Breast epithelium (tissue), 4 donors: ENCODE results near the gene MESP2. TPM values are rescaled to one million over a fixed set of nuclear protein-coding genes. Genes with fewer than 3 reads are reported as not detected.

Experiments used
- DNase-seq, 2 donors: peaks; one replicate each; pipeline ENCODE4 v3.0.0-alpha.2; 2019; ENCODE audit warnings: low spot score in 2 of 2
- H3K27ac ChIP-seq, 2 donors: fragments of 200-600 bp; sonication (generic) in 1 of 2; one replicate each; pipeline ENCODE4 v1.5.1; 2016 to 2019; ENCODE audit warnings: mild to moderate bottlenecking in 1 of 2
- H3K27me3 ChIP-seq, 2 donors: fragments of 200-600 bp; sonication (generic) in 1 of 2; one replicate each; pipeline versions ENCODE4 v1.5.1 to v1.6.0; 2017 to 2019; ENCODE audit warnings: control low read depth in 1 of 2, mild to moderate bottlenecking in 1 of 2
- H3K36me3 ChIP-seq: fragments of 200-600 bp; one replicate; pipeline ENCODE4 v1.5.1; 2019
- H3K4me1 ChIP-seq, 2 donors: fragments of 200-600 bp; sonication (generic); one replicate each; pipeline ENCODE4 v1.5.1; 2016 to 2019; ENCODE audit warnings: control low read depth in 1 of 2
- H3K4me3 ChIP-seq, 3 donors: fragments of 200-600 bp; sonication (generic); 1 replicate in 2 of 3; 2 replicates in 1 of 3; pipeline ENCODE4 v1.5.1; 2016 to 2019; ENCODE audit warnings: mild to moderate bottlenecking in 3 of 3, moderate library complexity in 2 of 3
- H3K9me3 ChIP-seq, 2 donors: fragments of 200-600 bp; sonication (generic) in 1 of 2; one replicate each; pipeline ENCODE4 v1.5.1; 2016 to 2019; ENCODE audit warnings: control low read depth in 1 of 2
- POLR2A ChIP-seq: fragments of 450-650 bp; IDR thresholded peaks from one replicate; pipeline ENCODE4 v1.6.1; 2016; ENCODE audit warnings: antibody characterized with exemption, mild to moderate bottlenecking, moderate library complexity
- POLR2AphosphoS5 ChIP-seq, 3 donors: sonication (generic); formaldehyde crosslinking; IDR thresholded peaks; one replicate each; pipeline ENCODE4 v1.6.1; 2017; ENCODE audit warnings: antibody characterized with exemption in 3 of 3
- intact Hi-C: fragments of 100-400 bp; cut with DNase I; formaldehyde crosslinking; loops from one replicate; pipeline ENCODE4 v1.15.1; 2023; ENCODE audit warnings: low total_unique reads
- total RNA-seq, 3 donors: library from RNA; depleted of rRNA; stranded (reverse); fragments of >200 nt; gene quantifications; one replicate each; pipeline ENCODE4 v1.1.0, GENCODE V29; 2016
- TF ChIP-seq, protein P1 (sequence below), 3 donors: fragments of 450-650 bp; IDR thresholded peaks; one replicate each; pipeline ENCODE4 v1.5.1; 2016 to 2017; ENCODE audit warnings: antibody characterized with exemption in 3 of 3, mild to moderate bottlenecking in 3 of 3, moderate library complexity in 3 of 3

Gene MESP2
- total RNA-seq, 3 donors from 2014 or later, result 0.64 to 2.3 TPM; not detected in 1

DNA sequence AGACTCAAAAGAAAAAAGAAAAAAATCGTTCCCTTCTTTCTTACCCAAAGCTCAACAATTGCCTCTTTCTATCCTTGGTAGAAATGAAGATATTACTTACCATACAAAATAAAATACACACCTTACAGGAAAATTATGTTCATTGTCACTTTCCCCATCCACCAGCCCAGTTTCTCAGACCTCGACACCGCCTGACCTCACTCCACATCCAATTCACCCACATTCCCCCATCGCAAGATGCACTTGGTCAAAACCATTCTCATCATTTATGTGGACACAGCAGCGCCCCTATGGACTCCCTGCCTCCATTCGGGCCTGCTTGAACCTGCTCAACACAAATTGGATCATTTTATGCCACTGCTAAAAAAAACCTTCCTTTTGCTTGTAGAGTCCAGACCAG lies 31.6 kb downstream of the MESP2 start:
- no peaks in the 10 kb centered on the region for H3K36me3 ChIP-seq
- intact Hi-C loops, result no loop called here
- no peaks in the 10 kb centered on the region for H3K27me3 ChIP-seq
- no peak for TF ChIP-seq POLR2AphosphoS5 (IDR thresholded peaks at IDR 0.05)
- TF ChIP-seq, protein P1, sequence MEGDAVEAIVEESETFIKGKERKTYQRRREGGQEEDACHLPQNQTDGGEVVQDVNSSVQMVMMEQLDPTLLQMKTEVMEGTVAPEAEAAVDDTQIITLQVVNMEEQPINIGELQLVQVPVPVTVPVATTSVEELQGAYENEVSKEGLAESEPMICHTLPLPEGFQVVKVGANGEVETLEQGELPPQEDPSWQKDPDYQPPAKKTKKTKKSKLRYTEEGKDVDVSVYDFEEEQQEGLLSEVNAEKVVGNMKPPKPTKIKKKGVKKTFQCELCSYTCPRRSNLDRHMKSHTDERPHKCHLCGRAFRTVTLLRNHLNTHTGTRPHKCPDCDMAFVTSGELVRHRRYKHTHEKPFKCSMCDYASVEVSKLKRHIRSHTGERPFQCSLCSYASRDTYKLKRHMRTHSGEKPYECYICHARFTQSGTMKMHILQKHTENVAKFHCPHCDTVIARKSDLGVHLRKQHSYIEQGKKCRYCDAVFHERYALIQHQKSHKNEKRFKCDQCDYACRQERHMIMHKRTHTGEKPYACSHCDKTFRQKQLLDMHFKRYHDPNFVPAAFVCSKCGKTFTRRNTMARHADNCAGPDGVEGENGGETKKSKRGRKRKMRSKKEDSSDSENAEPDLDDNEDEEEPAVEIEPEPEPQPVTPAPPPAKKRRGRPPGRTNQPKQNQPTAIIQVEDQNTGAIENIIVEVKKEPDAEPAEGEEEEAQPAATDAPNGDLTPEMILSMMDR (IDR thresholded peaks at IDR 0.05), result no peak
- no peak for TF ChIP-seq POLR2A
- no peak for DNase-seq
- H3K27ac ChIP-seq, result no peak overlapping the region
- H3K9me3 ChIP-seq, result no peaks in the 10 kb centered on the region
- H3K4me3 ChIP-seq, result no peak overlapping the region
- no peaks in the 10 kb centered on the region for H3K4me1 ChIP-seq

- Histone ChIP-seq H3K36me3 (no peaks in the 10 kb centered on the region), H3K27ac (peak overlapping the region in 1 of 2 donors; percentile 35), H3K27me3 (no peaks in the 10 kb centered on the region), H3K4me3 (no peak overlapping the region), H3K9me3 (no peaks in the 10 kb centered on the region), H3K4me1 (no peaks in the 10 kb centered on the region)
- no peak for DNase-seq
- intact Hi-C loops, result no loop called here
- TF ChIP-seq, protein P1 (IDR thresholded peaks at IDR 0.05), result no peak
- TF ChIP-seq POLR2A (no peak), POLR2AphosphoS5 (IDR thresholded peaks at IDR 0.05) (no peak)
These were observed 32.2 kb downstream of the MESP2 start for GRCh38 chr15:89808160-89808870.

DNA sequence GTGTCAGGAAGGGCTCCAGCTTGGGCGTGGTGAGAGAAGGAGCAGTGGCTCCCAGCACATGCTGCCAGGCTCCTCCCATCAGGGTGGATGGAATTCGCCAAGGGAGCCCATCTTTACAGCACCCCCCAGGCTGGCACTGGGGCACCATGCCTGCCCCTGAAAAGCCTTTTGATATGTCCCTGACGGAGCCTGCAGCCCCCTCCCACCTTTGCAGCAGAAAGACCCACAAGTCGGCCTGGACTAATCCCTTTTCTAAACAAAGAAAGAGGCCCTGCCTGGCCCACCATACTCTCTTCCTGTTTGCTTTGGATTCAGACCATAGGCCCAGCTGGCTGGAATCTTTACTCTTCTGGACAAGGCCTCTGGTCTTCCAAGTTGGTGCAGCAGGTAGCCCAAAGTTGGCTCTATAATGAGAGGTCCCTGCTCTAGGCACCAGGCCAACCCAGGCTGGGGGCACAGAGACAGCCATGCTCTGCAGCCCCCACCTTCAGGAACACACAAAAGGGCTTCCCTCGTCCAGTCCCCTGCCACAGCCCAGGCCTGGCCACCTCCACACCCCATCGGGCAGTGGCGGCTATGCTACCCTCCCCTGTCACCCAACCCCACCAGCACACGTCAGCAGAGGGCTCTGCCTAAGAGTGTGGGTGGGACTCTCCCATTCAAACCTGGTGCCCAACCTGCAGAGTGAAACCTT lies 33.1 kb downstream of the MESP2 start:
- DNase-seq, result no peak
- Histone ChIP-seq H3K36me3 (no peaks in the 10 kb centered on the region), H3K27me3 (peaks cover 0 to 4% of the 10 kb centered on the region in 2 donors), H3K27ac (peak overlapping the region; percentile 35 to 40), H3K4me1 (no peaks in the 10 kb centered on the region), H3K9me3 (no peaks in the 10 kb centered on the region), H3K4me3 (no peak overlapping the region)
- TF ChIP-seq, protein P1 (IDR thresholded peaks at IDR 0.05), result no peak
- TF ChIP-seq POLR2AphosphoS5 (IDR thresholded peaks at IDR 0.05) (no peak), POLR2A (no peak)
- intact Hi-C loops, result no loop called here

DNA sequence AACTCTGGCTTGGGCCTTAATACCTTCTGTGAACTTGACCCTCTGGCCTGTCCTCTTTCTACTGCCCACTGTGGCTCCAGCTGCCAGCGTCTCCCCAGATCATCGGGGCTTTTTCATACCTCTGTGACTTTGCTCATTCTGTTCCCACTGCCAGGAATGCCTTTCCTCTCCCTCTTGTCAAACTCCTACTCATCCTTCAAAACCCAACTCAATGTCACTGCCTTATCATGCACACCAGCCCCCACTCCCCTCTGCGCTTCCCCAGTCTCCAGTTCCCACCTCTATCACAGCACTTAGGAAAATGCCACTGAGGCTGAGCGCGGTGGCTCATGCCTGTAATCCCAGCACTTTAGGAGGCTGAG lies 33.6 kb downstream of the MESP2 start:
- intact Hi-C loops, result no loop called here
- H3K9me3 ChIP-seq, result no peaks in the 10 kb centered on the region
- peaks cover 0 to 9% of the 10 kb centered on the region in 2 donors for H3K27me3 ChIP-seq
- no peak for DNase-seq
- TF ChIP-seq, protein P1 (IDR thresholded peaks at IDR 0.05), result no peak
- TF ChIP-seq POLR2AphosphoS5 (IDR thresholded peaks at IDR 0.05), result no peak
- TF ChIP-seq POLR2A, result no peak
- no peak overlapping the region for H3K4me3 ChIP-seq
- H3K36me3 ChIP-seq, result no peaks in the 10 kb centered on the region
- peak overlapping the region; percentile 35 to 40 for H3K27ac ChIP-seq
- no peaks in the 10 kb centered on the region for H3K4me1 ChIP-seq

DNA sequence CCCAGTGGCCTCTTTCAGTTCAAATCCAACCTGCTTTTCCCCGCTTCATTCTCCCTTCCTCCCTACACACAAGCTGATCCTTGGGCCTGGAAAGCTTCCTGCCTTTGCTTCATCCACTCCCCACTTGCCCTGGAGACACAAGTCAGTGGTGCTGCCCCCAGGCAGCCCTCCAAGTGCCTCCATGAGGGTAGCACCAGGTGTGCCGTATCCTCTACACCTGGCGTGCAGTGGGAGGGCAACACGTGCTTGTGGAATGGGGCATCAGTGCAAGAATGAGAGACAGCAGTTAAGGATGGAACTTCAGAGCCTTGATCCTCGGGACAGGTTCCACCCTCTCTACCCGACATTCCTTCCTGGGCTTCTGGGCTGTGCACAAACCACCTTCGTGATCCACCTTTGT lies 34.7 kb downstream of the MESP2 start:
- intact Hi-C loops, result no loop called here
- TF ChIP-seq, protein P1 (IDR thresholded peaks at IDR 0.05), result no peak
- TF ChIP-seq POLR2AphosphoS5 (IDR thresholded peaks at IDR 0.05), result no peak
- Histone ChIP-seq H3K4me3 (no peak overlapping the region), H3K27ac (peak overlapping the region; percentile 41 to 53), H3K27me3 (peaks cover 0 to 14% of the 10 kb centered on the region in 2 donors), H3K4me1 (no peaks in the 10 kb centered on the region), H3K9me3 (peaks cover 0 to 3% of the 10 kb centered on the region in 2 donors), H3K36me3 (no peaks in the 10 kb centered on the region)
- DNase-seq, result no peak
